ENCODE results near the gene CLDN16.

GRCh38 chr3:190435618-190436017 is 47.7 kb downstream of the CLDN16 start:
- no peak for TF ChIP-seq CTCF (IDR thresholded peaks at IDR 0.05)
- TF ChIP-seq POLR2A (IDR thresholded peaks at IDR 0.05): no peak

Measured in body of pancreas (tissue), 4 donors.